ENCODE results near the gene QRFP.

QRFP gene

GRCh38 chr9:130881516-130881915 lies 15.1 kb downstream of the QRFP start:
- H3K9me2 ChIP-seq (replicated peaks; ENCODE audit: insufficient read depth, low read length): no peaks in the 10 kb centered on the region
- H3K36me3 ChIP-seq (ENCODE audit: low read length): no peaks in the 10 kb centered on the region
- no peaks in the 10 kb centered on the region for H3F3A ChIP-seq (ENCODE audit: insufficient read depth)
- H3K27ac ChIP-seq (ENCODE audit: low read depth, low read length): no peak overlapping the region
- H3K9ac ChIP-seq (ENCODE audit: low read length): no peak overlapping the region
- no peaks in the 10 kb centered on the region for H3K9me3 ChIP-seq (ENCODE audit: insufficient read depth, low read length)
- H3K4me2 ChIP-seq (ENCODE audit: low read depth, low read length, poor library complexity, severe bottlenecking): no peak overlapping the region
- no peak overlapping the region for H2AFZ ChIP-seq (ENCODE audit: low read depth, low read length, severe bottlenecking)
- no peak overlapping the region for H3K4me3 ChIP-seq (ENCODE audit: insufficient read depth, low read length, poor library complexity, severe bottlenecking)
- H3K79me2 ChIP-seq (ENCODE audit: insufficient read depth, low read length): no peaks in the 10 kb centered on the region
- H3K27me3 ChIP-seq (ENCODE audit: low read length): no peaks in the 10 kb centered on the region
- no peak for TF ChIP-seq EZH2phosphoT487 (conservative IDR thresholded peaks at IDR 0.05; ENCODE audit: low read length)
- TF ChIP-seq, protein P1, sequence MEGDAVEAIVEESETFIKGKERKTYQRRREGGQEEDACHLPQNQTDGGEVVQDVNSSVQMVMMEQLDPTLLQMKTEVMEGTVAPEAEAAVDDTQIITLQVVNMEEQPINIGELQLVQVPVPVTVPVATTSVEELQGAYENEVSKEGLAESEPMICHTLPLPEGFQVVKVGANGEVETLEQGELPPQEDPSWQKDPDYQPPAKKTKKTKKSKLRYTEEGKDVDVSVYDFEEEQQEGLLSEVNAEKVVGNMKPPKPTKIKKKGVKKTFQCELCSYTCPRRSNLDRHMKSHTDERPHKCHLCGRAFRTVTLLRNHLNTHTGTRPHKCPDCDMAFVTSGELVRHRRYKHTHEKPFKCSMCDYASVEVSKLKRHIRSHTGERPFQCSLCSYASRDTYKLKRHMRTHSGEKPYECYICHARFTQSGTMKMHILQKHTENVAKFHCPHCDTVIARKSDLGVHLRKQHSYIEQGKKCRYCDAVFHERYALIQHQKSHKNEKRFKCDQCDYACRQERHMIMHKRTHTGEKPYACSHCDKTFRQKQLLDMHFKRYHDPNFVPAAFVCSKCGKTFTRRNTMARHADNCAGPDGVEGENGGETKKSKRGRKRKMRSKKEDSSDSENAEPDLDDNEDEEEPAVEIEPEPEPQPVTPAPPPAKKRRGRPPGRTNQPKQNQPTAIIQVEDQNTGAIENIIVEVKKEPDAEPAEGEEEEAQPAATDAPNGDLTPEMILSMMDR (IDR thresholded peaks at IDR 0.05; ENCODE audit: insufficient read depth, low read length, poor library complexity, severe bottlenecking): no peak
- H4K20me1 ChIP-seq (ENCODE audit: low read depth, low read length): no peaks in the 10 kb centered on the region

- H3K9ac ChIP-seq (ENCODE audit: low read length): no peak overlapping the region
These were observed 15.9 kb downstream of the QRFP start for GRCh38 chr9:130880599-130881220.

GRCh38 chr9:130879863-130880411 lies 16.7 kb downstream of the QRFP start:
- no peak for TF ChIP-seq EZH2phosphoT487 (conservative IDR thresholded peaks at IDR 0.05; ENCODE audit: low read length)
- TF ChIP-seq, protein P1 (IDR thresholded peaks at IDR 0.05; ENCODE audit: insufficient read depth, low read length, poor library complexity, severe bottlenecking): no peak
- Histone ChIP-seq H3K9ac (ENCODE audit: low read length) (no peak overlapping the region), H3K27me3 (ENCODE audit: low read length) (no peaks in the 10 kb centered on the region), H3K9me3 (ENCODE audit: insufficient read depth, low read length) (no peaks in the 10 kb centered on the region), H3K9me2 (replicated peaks; ENCODE audit: insufficient read depth, low read length) (no peaks in the 10 kb centered on the region), H3K4me2 (ENCODE audit: low read depth, low read length, poor library complexity, severe bottlenecking) (no peak overlapping the region), H2AFZ (ENCODE audit: low read depth, low read length, severe bottlenecking) (no peak overlapping the region), H3K27ac (ENCODE audit: low read depth, low read length) (no peak overlapping the region), H3K4me3 (ENCODE audit: insufficient read depth, low read length, poor library complexity, severe bottlenecking) (no peak overlapping the region), H3K79me2 (ENCODE audit: insufficient read depth, low read length) (no peaks in the 10 kb centered on the region), H3F3A (ENCODE audit: insufficient read depth) (no peaks in the 10 kb centered on the region), H3K36me3 (ENCODE audit: low read length) (no peaks in the 10 kb centered on the region), H4K20me1 (ENCODE audit: low read depth, low read length) (no peaks in the 10 kb centered on the region)

More at GRCh38 chr9:130880599-130881220, 15.9 kb downstream of the QRFP start:
- H3K9me2 ChIP-seq (replicated peaks; ENCODE audit: insufficient read depth, low read length): no peaks in the 10 kb centered on the region
- H3K36me3 ChIP-seq (ENCODE audit: low read length): no peaks in the 10 kb centered on the region
- H3K4me3 ChIP-seq (ENCODE audit: insufficient read depth, low read length, poor library complexity, severe bottlenecking): no peak overlapping the region
- no peak overlapping the region for H3K27ac ChIP-seq (ENCODE audit: low read depth, low read length)
- H4K20me1 ChIP-seq (ENCODE audit: low read depth, low read length): no peaks in the 10 kb centered on the region
- H3K9me3 ChIP-seq (ENCODE audit: insufficient read depth, low read length): no peaks in the 10 kb centered on the region
- no peak for TF ChIP-seq EZH2phosphoT487 (conservative IDR thresholded peaks at IDR 0.05; ENCODE audit: low read length)
- TF ChIP-seq, protein P1 (IDR thresholded peaks at IDR 0.05; ENCODE audit: insufficient read depth, low read length, poor library complexity, severe bottlenecking): no peak
- H3F3A ChIP-seq (ENCODE audit: insufficient read depth): no peaks in the 10 kb centered on the region
- H3K27me3 ChIP-seq (ENCODE audit: low read length): no peaks in the 10 kb centered on the region
- H2AFZ ChIP-seq (ENCODE audit: low read depth, low read length, severe bottlenecking): no peak overlapping the region
- no peak overlapping the region for H3K4me2 ChIP-seq (ENCODE audit: low read depth, low read length, poor library complexity, severe bottlenecking)
- H3K79me2 ChIP-seq (ENCODE audit: insufficient read depth, low read length): no peaks in the 10 kb centered on the region

Data from SU-DHL-6 (cell line).